Natural killer cell treated with Interleukin-12 subunit alpha and Interleukin-12 subunit beta and Interleukin-15 and Interleukin-18, amount 100 ng/mL, for 72 hours (primary cell): Measurements from ENCODE around the gene TMEM151B. TPM values are rescaled to one million over a fixed set of nuclear protein-coding genes. Genes with fewer than 3 reads are reported as not detected.

Source experiments
- ATAC-seq, 2 donors: fragments of 150-1000 bp; cut with Tn5 transposase in 1 of 2; sonication (Bioruptor Pico), chemical (Tn5 transposase) in 1 of 2; 2 replicates each; pipeline ENCODE4 v1.10.0; 2021
- DNase-seq: peaks from one replicate; pipeline ENCODE4 v3.0.0; 2022; ENCODE audit warnings: low spot score
- H3K27ac Mint-ChIP-seq, 2 donors: 1 replicate in 1 of 2; 2 replicates in 1 of 2; pipeline ENCODE4 v1.8.0; 2022; ENCODE audit warnings: mixed read lengths in 2 of 2, mild to moderate bottlenecking in 1 of 2, moderate library complexity in 1 of 2
- H3K27me3 Mint-ChIP-seq, 2 donors: 1 replicate in 1 of 2; 2 replicates in 1 of 2; pipeline ENCODE4 v1.8.0; 2022; ENCODE audit warnings: mixed read lengths in 2 of 2
- H3K36me3 Mint-ChIP-seq: one replicate; pipeline ENCODE4 v1.8.0; 2022; ENCODE audit warnings: mixed read lengths
- H3K4me1 Mint-ChIP-seq, 2 donors: 1 replicate in 1 of 2; 2 replicates in 1 of 2; pipeline ENCODE4 v1.8.0; 2022; ENCODE audit warnings: low read depth in 2 of 2, mixed read lengths in 2 of 2, mild to moderate bottlenecking in 1 of 2
- H3K4me3 Mint-ChIP-seq: one replicate; pipeline ENCODE4 v1.8.0; 2022; ENCODE audit warnings: mixed read lengths
- H3K9me3 Mint-ChIP-seq: 2 replicates; pipeline ENCODE4 v1.8.0; 2022; ENCODE audit warnings: mixed read lengths
- total RNA-seq, 2 donors: library from RNA; stranded (reverse); gene quantifications; one replicate each; pipeline ENCODE4 v1.2.3, GENCODE V29; 2022

The TMEM151B gene
- total RNA-seq, 2 donors from 2014 or later = not detected

- DNase-seq (no peak), ATAC-seq (no peak)
- H3K36me3 Mint-ChIP-seq = no peaks in the 10 kb centered on the region
- H3K4me1 Mint-ChIP-seq = peaks cover 0 to 7% of the 10 kb centered on the region in 2 donors
- H3K27me3 Mint-ChIP-seq = peaks cover 8 to 14% of the 10 kb centered on the region in 2 donors
- no peak overlapping the region for H3K4me3 Mint-ChIP-seq
- H3K27ac Mint-ChIP-seq = no peak overlapping the region
- H3K9me3 Mint-ChIP-seq = no peaks in the 10 kb centered on the region
These were observed 30.1 kb downstream of the TMEM151B start for GRCh38 chr6:44300292-44300823.

GRCh38 chr6:44301106-44301505, 30.9 kb downstream of the TMEM151B start:
- Mint-ChIP-seq H3K4me1 (peaks cover 0 to 7% of the 10 kb centered on the region in 2 donors), H3K4me3 (no peak overlapping the region), H3K9me3 (no peaks in the 10 kb centered on the region), H3K36me3 (no peaks in the 10 kb centered on the region), H3K27me3 (peaks cover 8 to 11% of the 10 kb centered on the region in 2 donors), H3K27ac (no peak overlapping the region)
- ATAC-seq = no peak
- no peak for DNase-seq

- Mint-ChIP-seq H3K36me3 (no peaks in the 10 kb centered on the region), H3K4me1 (peaks cover 0 to 3% of the 10 kb centered on the region in 2 donors), H3K27ac (no peak overlapping the region), H3K4me3 (no peak overlapping the region), H3K9me3 (no peaks in the 10 kb centered on the region), H3K27me3 (peaks cover 0 to 3% of the 10 kb centered on the region in 2 donors)
- DNase-seq (no peak), ATAC-seq (no peak)
These were observed 31.7 kb downstream of the TMEM151B start for GRCh38 chr6:44301782-44302564.

GRCh38 chr6:44302856-44303255, 32.6 kb downstream of the TMEM151B start:
- Mint-ChIP-seq H3K27ac (no peak overlapping the region), H3K27me3 (peaks cover 0 to 3% of the 10 kb centered on the region in 2 donors), H3K4me3 (no peak overlapping the region), H3K4me1 (peaks cover 0 to under 1% of the 10 kb centered on the region in 2 donors), H3K36me3 (peaks cover 1% of the 10 kb centered on the region), H3K9me3 (no peaks in the 10 kb centered on the region)
- DNase-seq (no peak), ATAC-seq (no peak)

GRCh38 chr6:44303842-44304241, 33.6 kb downstream of the TMEM151B start:
- Mint-ChIP-seq H3K27ac (no peak overlapping the region), H3K36me3 (peaks cover 5% of the 10 kb centered on the region), H3K4me1 (no peaks in the 10 kb centered on the region), H3K27me3 (peaks cover 0 to 3% of the 10 kb centered on the region in 2 donors), H3K4me3 (no peak overlapping the region), H3K9me3 (no peaks in the 10 kb centered on the region)
- DNase-seq (no peak), ATAC-seq (no peak)

- Mint-ChIP-seq H3K4me3 (no peak overlapping the region), H3K36me3 (peaks cover 6% of the 10 kb centered on the region), H3K4me1 (peaks cover 0 to under 1% of the 10 kb centered on the region in 2 donors), H3K9me3 (no peaks in the 10 kb centered on the region), H3K27me3 (no peaks in the 10 kb centered on the region), H3K27ac (no peak overlapping the region)
- ATAC-seq = peak; percentile 50 to 61
- no peak for DNase-seq
These were observed 34.3 kb downstream of the TMEM151B start for GRCh38 chr6:44304282-44305199.

GRCh38 chr6:44305200-44305725, 35.0 kb downstream of the TMEM151B start:
- no peaks in the 10 kb centered on the region for H3K9me3 Mint-ChIP-seq
- H3K4me1 Mint-ChIP-seq = peaks cover 0 to 7% of the 10 kb centered on the region in 2 donors
- H3K4me3 Mint-ChIP-seq = no peak overlapping the region
- no peaks in the 10 kb centered on the region for H3K27me3 Mint-ChIP-seq
- DNase-seq (no peak), ATAC-seq (no peak)
- H3K27ac Mint-ChIP-seq = no peak overlapping the region
- peaks cover 14% of the 10 kb centered on the region for H3K36me3 Mint-ChIP-seq

GRCh38 chr6:44306710-44307109, 36.5 kb downstream of the TMEM151B start:
- DNase-seq = no peak
- Mint-ChIP-seq H3K36me3 (peaks cover 14% of the 10 kb centered on the region), H3K27me3 (no peaks in the 10 kb centered on the region), H3K27ac (no peak overlapping the region), H3K9me3 (no peaks in the 10 kb centered on the region), H3K4me1 (peaks cover 3 to 9% of the 10 kb centered on the region in 2 donors), H3K4me3 (no peak overlapping the region)
- ATAC-seq = no peak

GRCh38 chr6:44307217-44307616, 37.0 kb downstream of the TMEM151B start:
- no peak overlapping the region for H3K27ac Mint-ChIP-seq
- H3K27me3 Mint-ChIP-seq = no peaks in the 10 kb centered on the region
- no peaks in the 10 kb centered on the region for H3K9me3 Mint-ChIP-seq
- peaks cover 8 to 14% of the 10 kb centered on the region in 2 donors for H3K4me1 Mint-ChIP-seq
- H3K4me3 Mint-ChIP-seq = no peak overlapping the region
- ATAC-seq = no peak
- no peak for DNase-seq
- H3K36me3 Mint-ChIP-seq = peaks cover 14% of the 10 kb centered on the region

GRCh38 chr6:44309092-44309491, 38.8 kb downstream of the TMEM151B start:
- Mint-ChIP-seq H3K4me3 (no peak overlapping the region), H3K27me3 (no peaks in the 10 kb centered on the region), H3K9me3 (no peaks in the 10 kb centered on the region), H3K27ac (no peak overlapping the region), H3K36me3 (peaks cover 14% of the 10 kb centered on the region), H3K4me1 (peaks cover 10 to 26% of the 10 kb centered on the region in 2 donors)
- DNase-seq (no peak), ATAC-seq (no peak)

GRCh38 chr6:44309631-44310030, 39.4 kb downstream of the TMEM151B start:
- Mint-ChIP-seq H3K4me1 (peaks cover 10 to 26% of the 10 kb centered on the region in 2 donors), H3K27ac (no peak overlapping the region), H3K36me3 (peaks cover 14% of the 10 kb centered on the region), H3K27me3 (no peaks in the 10 kb centered on the region), H3K4me3 (no peak overlapping the region), H3K9me3 (no peaks in the 10 kb centered on the region)
- DNase-seq = no peak
- no peak for ATAC-seq

GRCh38 chr6:44310241-44310640, 40.0 kb downstream of the TMEM151B start:
- no peaks in the 10 kb centered on the region for H3K9me3 Mint-ChIP-seq
- no peak overlapping the region for H3K27ac Mint-ChIP-seq
- ATAC-seq = no peak
- H3K27me3 Mint-ChIP-seq = no peaks in the 10 kb centered on the region
- H3K4me1 Mint-ChIP-seq = peaks cover 10 to 26% of the 10 kb centered on the region in 2 donors
- peaks cover 14% of the 10 kb centered on the region for H3K36me3 Mint-ChIP-seq
- no peak for DNase-seq
- no peak overlapping the region for H3K4me3 Mint-ChIP-seq

- Mint-ChIP-seq H3K27me3 (no peaks in the 10 kb centered on the region), H3K4me3 (peak overlapping the region; percentile 100), H3K27ac (no peak overlapping the region), H3K36me3 (peaks cover 14% of the 10 kb centered on the region), H3K9me3 (no peaks in the 10 kb centered on the region), H3K4me1 (peaks cover 10 to 26% of the 10 kb centered on the region in 2 donors)
- ATAC-seq (no peak), DNase-seq (no peak)
These were observed 41.1 kb downstream of the TMEM151B start for GRCh38 chr6:44311304-44311703.
